ENCODE results near the gene RBP5.

DNA sequence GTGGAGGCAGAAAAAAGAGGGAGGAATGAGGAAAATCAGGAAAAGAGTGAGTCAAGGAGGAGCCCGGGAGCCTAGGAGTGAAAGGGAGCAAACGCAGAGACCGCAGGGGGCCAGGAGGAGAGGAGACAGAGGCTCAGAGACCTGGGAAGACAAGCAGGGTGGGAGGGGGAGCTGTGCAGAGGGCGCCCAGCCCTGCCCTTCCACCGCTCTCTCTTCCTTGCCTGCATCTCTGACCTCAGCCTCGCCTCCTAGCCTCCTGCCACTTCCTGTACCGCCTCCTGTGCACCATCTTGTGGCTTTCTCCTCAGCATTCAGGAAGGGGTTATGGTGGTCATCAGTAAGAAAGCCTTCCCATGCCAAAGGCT, 2.8 kb upstream of the RBP5 start:
- TF ChIP-seq, protein P1, sequence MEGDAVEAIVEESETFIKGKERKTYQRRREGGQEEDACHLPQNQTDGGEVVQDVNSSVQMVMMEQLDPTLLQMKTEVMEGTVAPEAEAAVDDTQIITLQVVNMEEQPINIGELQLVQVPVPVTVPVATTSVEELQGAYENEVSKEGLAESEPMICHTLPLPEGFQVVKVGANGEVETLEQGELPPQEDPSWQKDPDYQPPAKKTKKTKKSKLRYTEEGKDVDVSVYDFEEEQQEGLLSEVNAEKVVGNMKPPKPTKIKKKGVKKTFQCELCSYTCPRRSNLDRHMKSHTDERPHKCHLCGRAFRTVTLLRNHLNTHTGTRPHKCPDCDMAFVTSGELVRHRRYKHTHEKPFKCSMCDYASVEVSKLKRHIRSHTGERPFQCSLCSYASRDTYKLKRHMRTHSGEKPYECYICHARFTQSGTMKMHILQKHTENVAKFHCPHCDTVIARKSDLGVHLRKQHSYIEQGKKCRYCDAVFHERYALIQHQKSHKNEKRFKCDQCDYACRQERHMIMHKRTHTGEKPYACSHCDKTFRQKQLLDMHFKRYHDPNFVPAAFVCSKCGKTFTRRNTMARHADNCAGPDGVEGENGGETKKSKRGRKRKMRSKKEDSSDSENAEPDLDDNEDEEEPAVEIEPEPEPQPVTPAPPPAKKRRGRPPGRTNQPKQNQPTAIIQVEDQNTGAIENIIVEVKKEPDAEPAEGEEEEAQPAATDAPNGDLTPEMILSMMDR (IDR thresholded peaks at IDR 0.05): no peak
- TF ChIP-seq, protein P2, sequence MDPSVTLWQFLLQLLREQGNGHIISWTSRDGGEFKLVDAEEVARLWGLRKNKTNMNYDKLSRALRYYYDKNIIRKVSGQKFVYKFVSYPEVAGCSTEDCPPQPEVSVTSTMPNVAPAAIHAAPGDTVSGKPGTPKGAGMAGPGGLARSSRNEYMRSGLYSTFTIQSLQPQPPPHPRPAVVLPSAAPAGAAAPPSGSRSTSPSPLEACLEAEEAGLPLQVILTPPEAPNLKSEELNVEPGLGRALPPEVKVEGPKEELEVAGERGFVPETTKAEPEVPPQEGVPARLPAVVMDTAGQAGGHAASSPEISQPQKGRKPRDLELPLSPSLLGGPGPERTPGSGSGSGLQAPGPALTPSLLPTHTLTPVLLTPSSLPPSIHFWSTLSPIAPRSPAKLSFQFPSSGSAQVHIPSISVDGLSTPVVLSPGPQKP (IDR thresholded peaks at IDR 0.05; ENCODE audit: low read depth, low read length): no peak
- TF ChIP-seq POLR2A (IDR thresholded peaks at IDR 0.05; ENCODE audit: low read length): no peak
- no peak for TF ChIP-seq CHD4 (IDR thresholded peaks at IDR 0.05; ENCODE audit: borderline replicate concordance)
- TF ChIP-seq, protein P3, sequence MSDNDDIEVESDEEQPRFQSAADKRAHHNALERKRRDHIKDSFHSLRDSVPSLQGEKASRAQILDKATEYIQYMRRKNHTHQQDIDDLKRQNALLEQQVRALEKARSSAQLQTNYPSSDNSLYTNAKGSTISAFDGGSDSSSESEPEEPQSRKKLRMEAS (IDR thresholded peaks at IDR 0.05): no peak
- TF ChIP-seq, protein P4, sequence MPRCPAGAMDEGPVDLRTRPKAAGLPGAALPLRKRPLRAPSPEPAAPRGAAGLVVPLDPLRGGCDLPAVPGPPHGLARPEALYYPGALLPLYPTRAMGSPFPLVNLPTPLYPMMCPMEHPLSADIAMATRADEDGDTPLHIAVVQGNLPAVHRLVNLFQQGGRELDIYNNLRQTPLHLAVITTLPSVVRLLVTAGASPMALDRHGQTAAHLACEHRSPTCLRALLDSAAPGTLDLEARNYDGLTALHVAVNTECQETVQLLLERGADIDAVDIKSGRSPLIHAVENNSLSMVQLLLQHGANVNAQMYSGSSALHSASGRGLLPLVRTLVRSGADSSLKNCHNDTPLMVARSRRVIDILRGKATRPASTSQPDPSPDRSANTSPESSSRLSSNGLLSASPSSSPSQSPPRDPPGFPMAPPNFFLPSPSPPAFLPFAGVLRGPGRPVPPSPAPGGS (IDR thresholded peaks at IDR 0.05): no peak
- no peak for TF ChIP-seq RFX5 (IDR thresholded peaks at IDR 0.05)
- TF ChIP-seq, protein P5, sequence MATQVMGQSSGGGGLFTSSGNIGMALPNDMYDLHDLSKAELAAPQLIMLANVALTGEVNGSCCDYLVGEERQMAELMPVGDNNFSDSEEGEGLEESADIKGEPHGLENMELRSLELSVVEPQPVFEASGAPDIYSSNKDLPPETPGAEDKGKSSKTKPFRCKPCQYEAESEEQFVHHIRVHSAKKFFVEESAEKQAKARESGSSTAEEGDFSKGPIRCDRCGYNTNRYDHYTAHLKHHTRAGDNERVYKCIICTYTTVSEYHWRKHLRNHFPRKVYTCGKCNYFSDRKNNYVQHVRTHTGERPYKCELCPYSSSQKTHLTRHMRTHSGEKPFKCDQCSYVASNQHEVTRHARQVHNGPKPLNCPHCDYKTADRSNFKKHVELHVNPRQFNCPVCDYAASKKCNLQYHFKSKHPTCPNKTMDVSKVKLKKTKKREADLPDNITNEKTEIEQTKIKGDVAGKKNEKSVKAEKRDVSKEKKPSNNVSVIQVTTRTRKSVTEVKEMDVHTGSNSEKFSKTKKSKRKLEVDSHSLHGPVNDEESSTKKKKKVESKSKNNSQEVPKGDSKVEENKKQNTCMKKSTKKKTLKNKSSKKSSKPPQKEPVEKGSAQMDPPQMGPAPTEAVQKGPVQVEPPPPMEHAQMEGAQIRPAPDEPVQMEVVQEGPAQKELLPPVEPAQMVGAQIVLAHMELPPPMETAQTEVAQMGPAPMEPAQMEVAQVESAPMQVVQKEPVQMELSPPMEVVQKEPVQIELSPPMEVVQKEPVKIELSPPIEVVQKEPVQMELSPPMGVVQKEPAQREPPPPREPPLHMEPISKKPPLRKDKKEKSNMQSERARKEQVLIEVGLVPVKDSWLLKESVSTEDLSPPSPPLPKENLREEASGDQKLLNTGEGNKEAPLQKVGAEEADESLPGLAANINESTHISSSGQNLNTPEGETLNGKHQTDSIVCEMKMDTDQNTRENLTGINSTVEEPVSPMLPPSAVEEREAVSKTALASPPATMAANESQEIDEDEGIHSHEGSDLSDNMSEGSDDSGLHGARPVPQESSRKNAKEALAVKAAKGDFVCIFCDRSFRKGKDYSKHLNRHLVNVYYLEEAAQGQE (IDR thresholded peaks at IDR 0.05): no peak
- TF ChIP-seq CBX2 (IDR thresholded peaks at IDR 0.05; ENCODE audit: borderline replicate concordance, low read depth): no peak

Measured in A549 (cell line).